ENCODE data around the gene CCDC33.

DNA sequence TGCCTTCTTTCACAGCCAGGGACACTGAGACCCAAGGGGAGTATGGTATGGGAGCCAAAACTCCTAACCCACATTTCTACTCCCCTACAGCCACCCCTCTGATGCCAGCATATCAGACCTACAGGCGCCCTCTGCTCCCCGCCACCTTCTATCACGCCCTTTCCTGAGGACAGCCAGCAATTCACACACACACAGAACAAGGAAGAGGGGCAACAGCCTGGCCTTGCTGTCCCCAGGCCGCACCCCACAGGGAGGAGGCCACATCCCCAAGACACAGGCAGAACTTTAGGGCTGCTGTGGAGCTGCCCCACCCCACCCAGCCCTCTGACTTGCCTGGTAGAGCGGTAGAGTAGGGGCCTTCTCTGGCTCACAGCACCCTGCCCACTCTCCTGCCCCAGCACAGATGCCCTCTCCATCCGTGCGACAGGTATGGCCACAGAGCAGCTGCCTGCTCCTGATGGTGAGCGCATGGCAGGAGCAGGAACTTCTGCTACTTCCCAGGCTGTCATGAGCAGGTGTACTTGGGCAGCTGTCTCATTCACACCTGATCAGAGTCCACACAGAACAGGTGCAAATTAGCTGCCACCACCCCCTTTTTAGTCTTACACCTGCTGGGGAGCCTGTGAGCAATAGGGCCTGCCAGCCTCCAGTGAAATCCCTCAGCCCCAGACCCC is 33.4 kb downstream of the CCDC33 start:
- TF ChIP-seq CTCF (IDR thresholded peaks at IDR 0.05 in 2 of 3, conservative IDR thresholded peaks at IDR 0.05 in 1 of 3; ENCODE audit: borderline replicate concordance in 1 of 3, insufficient read depth in 1 of 3, low read depth in 2 of 3, low read length in 2 of 3) (no peak), EZH2 (IDR thresholded peaks at IDR 0.05) (no peak), POLR2A (IDR thresholded peaks at IDR 0.05; ENCODE audit: borderline replicate concordance, extremely low read depth, insufficient read depth, insufficient read length) (no peak), ATF3 (IDR thresholded peaks at IDR 0.05) (no peak), REST (IDR thresholded peaks at IDR 0.05; ENCODE audit: low read depth) (no peak), ZNF274 (IDR thresholded peaks at IDR 0.05; ENCODE audit: low read depth, low read length) (no peak), POLR2AphosphoS5 (IDR thresholded peaks at IDR 0.05; ENCODE audit: low read depth, low read length) (no peak), CEBPB (IDR thresholded peaks at IDR 0.05; ENCODE audit: low read depth) (no peak), MAX (IDR thresholded peaks at IDR 0.05) (no peak)

Measured in HCT116 (cell line).